GM12875 (cell line): ENCODE measurements around the gene RAB40B.

Source experiments
- H3K4me3 ChIP-seq: one replicate; pipeline ENCODE4 v1.5.1; 2011; ENCODE audit warnings: low read depth, low read length, control low read depth
- CTCF ChIP-seq: IDR thresholded peaks from 2 replicates; pipeline ENCODE4 v1.5.1; 2011; ENCODE audit warnings: low read depth, mild to moderate bottlenecking, control low read depth, inconsistent platforms, low read length, moderate library complexity, borderline replicate concordance; ENCODE audit not compliant: insufficient read depth

RAB40B gene

GRCh38 chr17:82668024-82668630 lies 30.4 kb downstream of the RAB40B start:
- H3K4me3 ChIP-seq: no peak overlapping the region
- no peak for TF ChIP-seq CTCF

- H3K4me3 ChIP-seq: no peak overlapping the region
- TF ChIP-seq CTCF: no peak
Measured at GRCh38 chr17:82667668-82668000, 30.9 kb downstream of the RAB40B start.

GRCh38 chr17:82666931-82667667 lies 31.4 kb downstream of the RAB40B start:
- no peak overlapping the region for H3K4me3 ChIP-seq
- TF ChIP-seq CTCF: no peak

GRCh38 chr17:82665891-82666290 lies 32.6 kb downstream of the RAB40B start:
- no peak for TF ChIP-seq CTCF
- no peak overlapping the region for H3K4me3 ChIP-seq

GRCh38 chr17:82665217-82665616 lies 33.3 kb downstream of the RAB40B start:
- no peak overlapping the region for H3K4me3 ChIP-seq
- TF ChIP-seq CTCF: no peak

GRCh38 chr17:82664701-82665182 lies 33.8 kb downstream of the RAB40B start:
- TF ChIP-seq CTCF: no peak
- no peak overlapping the region for H3K4me3 ChIP-seq

- TF ChIP-seq CTCF: no peak
- no peak overlapping the region for H3K4me3 ChIP-seq
Measured at GRCh38 chr17:82664276-82664575, 34.3 kb downstream of the RAB40B start.
